Measurements from ENCODE around the gene NPAS3.

DNA sequence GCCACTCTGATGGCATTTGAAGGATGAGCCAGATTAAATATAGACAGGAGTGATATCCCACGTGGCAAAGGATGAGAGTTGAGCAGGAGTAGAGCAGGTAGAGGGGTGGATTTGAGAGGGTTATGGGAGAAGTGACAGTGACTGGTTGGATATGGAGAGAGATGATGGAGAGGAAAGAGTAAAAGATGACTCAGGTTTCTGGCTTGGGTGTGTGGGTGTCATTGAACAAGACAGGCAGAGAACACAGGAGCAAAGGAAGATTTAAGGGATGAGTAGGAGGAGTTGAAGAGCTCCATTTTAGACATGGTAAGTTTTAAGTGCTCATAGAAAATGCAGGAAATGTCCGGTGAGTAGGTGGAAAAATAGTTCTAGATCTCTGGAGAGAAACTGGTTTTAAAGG lies 875.3 kb downstream of the NPAS3 start:
- TF ChIP-seq, protein P1, sequence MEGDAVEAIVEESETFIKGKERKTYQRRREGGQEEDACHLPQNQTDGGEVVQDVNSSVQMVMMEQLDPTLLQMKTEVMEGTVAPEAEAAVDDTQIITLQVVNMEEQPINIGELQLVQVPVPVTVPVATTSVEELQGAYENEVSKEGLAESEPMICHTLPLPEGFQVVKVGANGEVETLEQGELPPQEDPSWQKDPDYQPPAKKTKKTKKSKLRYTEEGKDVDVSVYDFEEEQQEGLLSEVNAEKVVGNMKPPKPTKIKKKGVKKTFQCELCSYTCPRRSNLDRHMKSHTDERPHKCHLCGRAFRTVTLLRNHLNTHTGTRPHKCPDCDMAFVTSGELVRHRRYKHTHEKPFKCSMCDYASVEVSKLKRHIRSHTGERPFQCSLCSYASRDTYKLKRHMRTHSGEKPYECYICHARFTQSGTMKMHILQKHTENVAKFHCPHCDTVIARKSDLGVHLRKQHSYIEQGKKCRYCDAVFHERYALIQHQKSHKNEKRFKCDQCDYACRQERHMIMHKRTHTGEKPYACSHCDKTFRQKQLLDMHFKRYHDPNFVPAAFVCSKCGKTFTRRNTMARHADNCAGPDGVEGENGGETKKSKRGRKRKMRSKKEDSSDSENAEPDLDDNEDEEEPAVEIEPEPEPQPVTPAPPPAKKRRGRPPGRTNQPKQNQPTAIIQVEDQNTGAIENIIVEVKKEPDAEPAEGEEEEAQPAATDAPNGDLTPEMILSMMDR (tag by site-specific recombination; IDR thresholded peaks at IDR 0.05): no peak
- TF ChIP-seq, protein P2, sequence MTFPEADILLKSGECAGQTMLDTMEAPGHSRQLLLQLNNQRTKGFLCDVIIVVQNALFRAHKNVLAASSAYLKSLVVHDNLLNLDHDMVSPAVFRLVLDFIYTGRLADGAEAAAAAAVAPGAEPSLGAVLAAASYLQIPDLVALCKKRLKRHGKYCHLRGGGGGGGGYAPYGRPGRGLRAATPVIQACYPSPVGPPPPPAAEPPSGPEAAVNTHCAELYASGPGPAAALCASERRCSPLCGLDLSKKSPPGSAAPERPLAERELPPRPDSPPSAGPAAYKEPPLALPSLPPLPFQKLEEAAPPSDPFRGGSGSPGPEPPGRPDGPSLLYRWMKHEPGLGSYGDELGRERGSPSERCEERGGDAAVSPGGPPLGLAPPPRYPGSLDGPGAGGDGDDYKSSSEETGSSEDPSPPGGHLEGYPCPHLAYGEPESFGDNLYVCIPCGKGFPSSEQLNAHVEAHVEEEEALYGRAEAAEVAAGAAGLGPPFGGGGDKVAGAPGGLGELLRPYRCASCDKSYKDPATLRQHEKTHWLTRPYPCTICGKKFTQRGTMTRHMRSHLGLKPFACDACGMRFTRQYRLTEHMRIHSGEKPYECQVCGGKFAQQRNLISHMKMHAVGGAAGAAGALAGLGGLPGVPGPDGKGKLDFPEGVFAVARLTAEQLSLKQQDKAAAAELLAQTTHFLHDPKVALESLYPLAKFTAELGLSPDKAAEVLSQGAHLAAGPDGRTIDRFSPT (tag by site-specific recombination; IDR thresholded peaks at IDR 0.05): no peak
